ENCODE data around the gene ZNF597.

Gene ZNF597

GRCh38 chr16:3457434-3458252, 14.3 kb upstream of the ZNF597 start:
- peak; percentile 75 to 87 for DNase-seq (ENCODE audit: extremely low read depth in 1 of 2, low read depth in 1 of 2)

- DNase-seq (ENCODE audit: extremely low read depth in 1 of 2, low read depth in 1 of 2) = no peak
Observed at GRCh38 chr16:3454631-3455147, 11.4 kb upstream of the ZNF597 start.

- DNase-seq (ENCODE audit: extremely low read depth in 1 of 2, low read depth in 1 of 2) = no peak
Observed at GRCh38 chr16:3454093-3454492, 10.8 kb upstream of the ZNF597 start.

GRCh38 chr16:3444032-3444388, 706 bp upstream of the ZNF597 start:
- no peak for DNase-seq (ENCODE audit: extremely low read depth in 1 of 2, low read depth in 1 of 2)

- DNase-seq (ENCODE audit: extremely low read depth in 1 of 2, low read depth in 1 of 2) = no peak
Observed at GRCh38 chr16:3439637-3440036, 3.7 kb downstream of the ZNF597 start.

- no peak for DNase-seq (ENCODE audit: extremely low read depth in 1 of 2, low read depth in 1 of 2)
Observed at GRCh38 chr16:3434373-3434772, 8.9 kb downstream of the ZNF597 start.

- DNase-seq (ENCODE audit: extremely low read depth in 1 of 2, low read depth in 1 of 2) = peak in 1 of 2 donors; percentile 37
Observed at GRCh38 chr16:3431779-3432219, 11.5 kb downstream of the ZNF597 start.

- DNase-seq (ENCODE audit: extremely low read depth in 1 of 2, low read depth in 1 of 2) = no peak
Observed at GRCh38 chr16:3413730-3414379, 29.4 kb downstream of the ZNF597 start.

- DNase-seq (ENCODE audit: extremely low read depth in 1 of 2, low read depth in 1 of 2) = no peak
Observed at GRCh38 chr16:3408561-3409197, 34.6 kb downstream of the ZNF597 start.

GRCh38 chr16:3401719-3402397, 41.4 kb downstream of the ZNF597 start:
- no peak for DNase-seq (ENCODE audit: extremely low read depth in 1 of 2, low read depth in 1 of 2)

GRCh38 chr16:3400779-3401688, 42.3 kb downstream of the ZNF597 start, which contains the start of the genes ZNF174 and ZSCAN32:
ZNF174 (plus strand) TSS chr16:3401215; CDS start chr16:3402005, 790 bp downstream.
ZSCAN32 (minus strand) TSS chr16:3401004; CDS start chr16:3397557, 3,447 bp downstream.
- peak; percentile 95 for DNase-seq (ENCODE audit: extremely low read depth in 1 of 2, low read depth in 1 of 2)

- no peak for DNase-seq (ENCODE audit: extremely low read depth in 1 of 2, low read depth in 1 of 2)
Observed at GRCh38 chr16:3400446-3400778, 42.9 kb downstream of the ZNF597 start.

- no peak for DNase-seq (ENCODE audit: extremely low read depth in 1 of 2, low read depth in 1 of 2)
Observed at GRCh38 chr16:3389663-3390338, 53.5 kb downstream of the ZNF597 start.

GRCh38 chr16:3388325-3388724, 55.0 kb downstream of the ZNF597 start:
- no peak for DNase-seq (ENCODE audit: extremely low read depth in 1 of 2, low read depth in 1 of 2)

GRCh38 chr16:3383045-3383448, 60.3 kb downstream of the ZNF597 start:
- DNase-seq (ENCODE audit: extremely low read depth in 1 of 2, low read depth in 1 of 2) = no peak

Measured in activated CD8-positive, alpha-beta memory T cell treated with anti-CD3 and anti-CD28 coated beads for 1 hour (primary cell).